Lung (tissue), 12 donors: ENCODE measurements around the gene ANKRD40. TPM values are rescaled to one million over a fixed set of nuclear protein-coding genes. Genes with fewer than 3 reads are reported as not detected.

Experiments used
- ATAC-seq: fragments of 200-7000 bp; cut with Tn5 transposase; one replicate; pipeline ENCODE4 v1.9.1; 2020; ENCODE audit warnings: moderate number of reproducible peaks; ENCODE audit not compliant: insufficient read depth, low FRiP score
- DNase-seq, 3 donors: peaks; one replicate each; pipeline ENCODE4 v3.0.0-alpha.2; 2013 to 2017
- H3K27ac ChIP-seq, 2 donors: one replicate each; pipeline ENCODE4 v1.5.1; 2013; ENCODE audit warnings: mild to moderate bottlenecking in 2 of 2, moderate library complexity in 2 of 2, control low read depth in 1 of 2, inconsistent platforms in 1 of 2, low read depth in 1 of 2, low read length in 1 of 2
- H3K27me3 ChIP-seq, 3 donors: one replicate each; pipeline ENCODE4 v1.5.1; 2013; ENCODE audit warnings: low read length in 2 of 3; ENCODE audit not compliant: control insufficient read depth in 3 of 3, insufficient read depth in 3 of 3
- H3K36me3 ChIP-seq, 4 donors: one replicate each; pipeline ENCODE4 v1.5.1; 2013; ENCODE audit warnings: low read length in 4 of 4, mild to moderate bottlenecking in 1 of 4, moderate library complexity in 1 of 4; ENCODE audit not compliant: control insufficient read depth in 4 of 4, insufficient read depth in 4 of 4
- H3K4me1 ChIP-seq, 5 donors: one replicate each; pipeline ENCODE4 v1.5.1; 2013; ENCODE audit warnings: low read length in 5 of 5, mild to moderate bottlenecking in 2 of 5, moderate library complexity in 1 of 5; ENCODE audit not compliant: control insufficient read depth in 5 of 5, insufficient read depth in 5 of 5
- H3K4me3 ChIP-seq: one replicate; pipeline ENCODE4 v1.5.1; 2013; ENCODE audit warnings: mild to moderate bottlenecking, control low read depth, moderate library complexity
- H3K9ac ChIP-seq, 2 donors: one replicate each; pipeline ENCODE4 v1.5.1; 2013; ENCODE audit warnings: low read length in 2 of 2, control low read depth in 1 of 2; ENCODE audit not compliant: insufficient read depth in 1 of 2
- H3K9me3 ChIP-seq, 4 donors: one replicate each; pipeline ENCODE4 v1.5.1; 2013; ENCODE audit warnings: low read length in 3 of 4, mild to moderate bottlenecking in 1 of 4, moderate library complexity in 1 of 4; ENCODE audit not compliant: control insufficient read depth in 4 of 4, insufficient read depth in 3 of 4
- CTCF ChIP-seq: IDR thresholded peaks from 2 replicates; pipeline ENCODE4 v1.5.1; 2012; ENCODE audit warnings: mild to moderate bottlenecking; ENCODE audit errors: control extremely low read depth, extremely low read depth
- WGBS, 2 donors: extraction: QIAGEN DNeasy Blood & Tissue Kit; methylation state at CpG; one replicate each; pipeline ENCODE4 v1.1.7; 2013; 5-methylcytosine and 5-hydroxymethylcytosine counted together
- polyA plus RNA-seq, 2 donors: library from polyadenylated mRNA; stranded (reverse); fragments of 200-250 nt; gene quantifications; one replicate each; pipeline ENCODE4 v1.2.1, GENCODE V29; 2013
- total RNA-seq, 2 donors: library from RNA; depleted of rRNA in 1 of 2; stranded (reverse); fragments of >200 nt in 1 of 2; gene quantifications; one replicate each; pipeline ENCODE4 v1.2.1, GENCODE V29; 2014 to 2021
- donor health status: control.
- donor health status: control.
- donor health status: Bipolar disorder and iron deficiency.
- donor health status: healthy.
- donor health status: DM: yes; HTN: yes; CAD: no.

Gene ANKRD40
- total and polyA plus RNA-seq, 4 donors, result 14.6 to 38.9 (median 25.1) TPM

- peak overlapping the region in 1 of 2 donors; percentile 77 for H3K27ac ChIP-seq
- H3K4me3 ChIP-seq, result no peak overlapping the region
- H3K27me3 ChIP-seq, result no peaks in the 10 kb centered on the region
- WGBS, 2 donors, result 30 to 34% methylated on average over 8 to 9 of the region's 9 CpGs
- no peak overlapping the region for H3K9ac ChIP-seq
- H3K9me3 ChIP-seq, result no peaks in the 10 kb centered on the region
- ATAC-seq (peak; percentile 71), DNase-seq (peak; percentile 56 to 79 (median 61))
- peaks cover 3 to 47% (median 25%) of the 10 kb centered on the region in 5 donors for H3K4me1 ChIP-seq
- no peak for TF ChIP-seq CTCF
- no peaks in the 10 kb centered on the region for H3K36me3 ChIP-seq
These were observed 45.8 kb downstream of the ANKRD40 start for GRCh38 chr17:50661795-50662391.

GRCh38 chr17:50661348-50661747 is 46.4 kb downstream of the ANKRD40 start:
- no peak for DNase-seq
- Histone ChIP-seq H3K27me3 (no peaks in the 10 kb centered on the region), H3K4me1 (peaks cover 3 to 47% (median 25%) of the 10 kb centered on the region in 5 donors), H3K27ac (peak overlapping the region in 1 of 2 donors; percentile 77), H3K9ac (no peak overlapping the region), H3K36me3 (no peaks in the 10 kb centered on the region), H3K9me3 (no peaks in the 10 kb centered on the region), H3K4me3 (no peak overlapping the region)
- TF ChIP-seq CTCF, result no peak
- ATAC-seq, result no peak
- WGBS, 2 donors, result 68 to 74% methylated on average over 5 of the region's 5 CpGs

DNA sequence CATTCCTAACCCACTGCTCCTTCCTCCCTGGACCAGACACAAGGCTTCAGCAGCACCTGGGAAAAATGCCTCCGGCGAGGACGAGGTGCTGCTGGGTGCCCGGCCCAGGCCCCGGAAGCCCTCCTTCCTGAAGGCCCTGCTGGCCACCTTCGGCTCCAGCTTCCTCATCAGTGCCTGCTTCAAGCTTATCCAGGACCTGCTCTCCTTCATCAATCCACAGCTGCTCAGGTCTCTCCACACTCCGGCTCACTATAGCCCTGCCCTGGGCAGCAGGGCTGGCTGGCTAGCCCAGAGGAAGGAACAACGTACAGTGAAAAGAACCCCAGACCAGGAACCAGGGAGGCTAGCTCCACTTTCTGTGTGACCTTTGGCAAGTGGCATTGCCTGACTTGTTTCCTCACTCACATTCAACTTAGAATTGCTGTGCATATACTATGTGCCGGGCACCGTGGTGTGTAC is 46.8 kb downstream of the ANKRD40 start:
- Histone ChIP-seq H3K9ac (no peak overlapping the region), H3K27ac (peak overlapping the region in 1 of 2 donors; percentile 77), H3K4me3 (no peak overlapping the region), H3K4me1 (peaks cover 3 to 47% (median 25%) of the 10 kb centered on the region in 5 donors), H3K9me3 (no peaks in the 10 kb centered on the region), H3K27me3 (no peaks in the 10 kb centered on the region), H3K36me3 (no peaks in the 10 kb centered on the region)
- ATAC-seq, result no peak
- DNase-seq, result no peak
- 52 to 63% methylated on average over 10 of the region's 10 CpGs for WGBS, 2 donors
- TF ChIP-seq CTCF, result no peak
